HepG2 (cell line): ENCODE measurements around the gene SLC22A31.

Source experiments
- ARID5B ChIP-seq: IDR thresholded peaks from 2 replicates; pipeline ENCODE4 v1.4.0; 2020; ENCODE audit warnings: mild to moderate bottlenecking, missing genetic modification reagents
- CBFB ChIP-seq: sonication (generic); formaldehyde crosslinking; IDR thresholded peaks from 2 replicates; pipeline ENCODE4 v1.4.0; 2020; ENCODE audit warnings: missing genetic modification reagents
- CHD4 ChIP-seq: fragments of 200-600 bp; sonication (generic); IDR thresholded peaks from 2 replicates; pipeline ENCODE4 v1.7.0; 2017; ENCODE audit warnings: mild to moderate bottlenecking, low read length, borderline replicate concordance
- ETS1 ChIP-seq: sonication (generic); formaldehyde crosslinking; IDR thresholded peaks from 2 replicates; pipeline ENCODE4 v1.4.0; 2020; ENCODE audit warnings: missing genetic modification reagents
- FOXK1 ChIP-seq: sonication (generic); formaldehyde crosslinking; IDR thresholded peaks from 2 replicates; pipeline ENCODE4 v1.4.0; 2020; ENCODE audit warnings: low read depth, missing genetic modification reagents, borderline replicate concordance
- NCOA5 ChIP-seq: sonication (generic); formaldehyde crosslinking; IDR thresholded peaks from 2 replicates; pipeline ENCODE4 v1.4.0; 2020; ENCODE audit warnings: missing genetic modification reagents
- NFE2L1 ChIP-seq: sonication (generic); formaldehyde crosslinking; IDR thresholded peaks from 2 replicates; pipeline ENCODE4 v1.4.0; 2020; ENCODE audit warnings: missing genetic modification reagents, mild to moderate bottlenecking, borderline replicate concordance
- PRDM4 ChIP-seq: sonication (generic); formaldehyde crosslinking; IDR thresholded peaks from 2 replicates; pipeline ENCODE4 v1.9.0; 2021; ENCODE audit warnings: missing genetic modification reagents, borderline replicate concordance
- TCF12 ChIP-seq, 2 experiments: fragments of 450-650 bp in 1 of 2; sonication (generic) in 1 of 2; formaldehyde crosslinking in 1 of 2; IDR thresholded peaks; 2 replicates each; pipeline versions ENCODE4 v1.6.1 to v1.8.0; 2017 to 2022; ENCODE audit warnings: antibody characterized with exemption in 1 of 2, mild to moderate bottlenecking in 1 of 2, missing genetic modification reagents in 1 of 2, moderate library complexity in 1 of 2
- ZBTB44 ChIP-seq: sonication (generic); formaldehyde crosslinking; IDR thresholded peaks from 2 replicates; pipeline ENCODE4 v1.4.0; 2020; ENCODE audit warnings: missing genetic modification reagents

- no peak for TF ChIP-seq ARID5B (CRISPR knock-in tag)
- no peak for TF ChIP-seq CBFB (CRISPR knock-in tag)
- no peak for TF ChIP-seq PRDM4
- no peak for TF ChIP-seq NFE2L1 (CRISPR knock-in tag)
- TF ChIP-seq TCF12 (IDR thresholded peaks at IDR 0.05) = no peak
- no peak for TF ChIP-seq TCF12 (CRISPR knock-in tag; IDR thresholded peaks at IDR 0.05)
- no peak for TF ChIP-seq ZBTB44 (CRISPR knock-in tag)
- no peak for TF ChIP-seq NCOA5 (CRISPR knock-in tag)
- TF ChIP-seq CHD4 = no peak
- TF ChIP-seq ETS1 (CRISPR knock-in tag) = no peak
- TF ChIP-seq FOXK1 (CRISPR knock-in tag) = no peak
Observed at GRCh38 chr16:89242795-89243200, 42.5 kb upstream of the SLC22A31 start.
